ENCODE results near the gene SGCD.

DNA sequence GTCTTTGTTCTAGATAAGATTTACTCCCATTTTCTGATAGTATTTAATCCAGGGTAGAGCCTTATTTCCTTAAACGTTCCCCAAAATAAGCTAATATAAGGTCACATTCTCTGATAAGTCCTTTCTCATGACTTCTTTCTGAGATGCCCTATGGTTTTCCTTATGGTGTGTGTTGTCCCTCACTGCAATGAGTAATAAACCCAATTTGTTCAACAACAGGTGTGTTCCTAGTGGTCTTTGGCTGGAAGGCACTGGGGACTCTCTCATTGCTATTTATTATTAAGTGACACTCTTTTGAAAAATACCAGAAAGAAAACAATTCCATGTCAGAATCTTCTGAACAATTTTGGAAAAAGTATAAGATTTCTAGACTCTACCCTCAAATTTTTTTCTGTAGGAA is 266.6 kb downstream of the SGCD start:
- TF ChIP-seq TARDBP (IDR thresholded peaks at IDR 0.05) (no peak), ELF4 (IDR thresholded peaks at IDR 0.05) (no peak), SP1 (IDR thresholded peaks at IDR 0.05) (no peak), FOXA1 (IDR thresholded peaks at IDR 0.05) (no peak), BHLHE40 (IDR thresholded peaks at IDR 0.05; ENCODE audit: borderline replicate concordance) (no peak), L3MBTL2 (conservative IDR thresholded peaks at IDR 0.05) (no peak), CTBP1 (IDR thresholded peaks at IDR 0.05; ENCODE audit: borderline replicate concordance) (no peak), FOXM1 (IDR thresholded peaks at IDR 0.05; ENCODE audit: borderline replicate concordance) (no peak), HDGF (IDR thresholded peaks at IDR 0.05; ENCODE audit: borderline replicate concordance) (no peak)

Measured in HEK293T (cell line).